K562 (cell line): ENCODE results near the gene KDM2A. TPM values are rescaled to one million over a fixed set of nuclear protein-coding genes. Genes with fewer than 3 reads are reported as not detected.

ENCODE experiments used
- ARID1B ChIP-seq: fragments of 450-650 bp; IDR thresholded peaks from 2 replicates; pipeline ENCODE4 v1.6.1; 2016; ENCODE audit warnings: antibody characterized with exemption, mild to moderate bottlenecking, inconsistent platforms
- CBFA2T2 ChIP-seq: fragments of 450-650 bp; conservative IDR thresholded peaks from 2 replicates; pipeline ENCODE4 v1.6.1; 2017; ENCODE audit warnings: mild to moderate bottlenecking
- CBFA2T3 ChIP-seq: fragments of 450-650 bp; IDR thresholded peaks from 2 replicates; pipeline ENCODE4 v1.6.1; 2017
- DPF2 ChIP-seq: fragments of 450-650 bp; IDR thresholded peaks from 2 replicates; pipeline ENCODE4 v1.6.1; 2016
- HMG20B ChIP-seq: fragments of 250-450 bp; sonication (Bioruptor Pico); IDR thresholded peaks from 2 replicates; pipeline ENCODE4 v1.5.0; 2021; ENCODE audit warnings: mild to moderate bottlenecking
- MCM2 ChIP-seq: fragments of 450-650 bp; IDR thresholded peaks from 2 replicates; pipeline ENCODE4 v1.6.1; 2017; ENCODE audit warnings: low read depth, mild to moderate bottlenecking
- NFE2 ChIP-seq: IDR thresholded peaks from 2 replicates; pipeline ENCODE4 v1.6.1; 2014; ENCODE audit warnings: antibody characterized with exemption, low read depth
- NFIX ChIP-seq: fragments of 250-450 bp; sonication (Bioruptor Pico); IDR thresholded peaks from 2 replicates; pipeline ENCODE4 v1.4.0; 2020; ENCODE audit warnings: low read depth, mild to moderate bottlenecking, moderate library complexity
- NRF1 ChIP-seq, 2 experiments: fragments of 450-650 bp; IDR thresholded peaks in 1 of 2; conservative IDR thresholded peaks in 1 of 2; 2 replicates each; pipeline ENCODE4 v1.6.1; 2014; ENCODE audit warnings: mild to moderate bottlenecking in 2 of 2
- POLR2AphosphoS5 ChIP-seq: IDR thresholded peaks from 2 replicates; pipeline ENCODE4 v1.6.1; 2011; ENCODE audit warnings: mild to moderate bottlenecking, low read depth, low read length, moderate library complexity; ENCODE audit not compliant: control insufficient read depth, insufficient read depth
- POLR2H ChIP-seq: IDR thresholded peaks from 2 replicates; pipeline ENCODE4 v1.6.1; 2016; ENCODE audit warnings: missing genetic modification characterization, low read depth, mild to moderate bottlenecking, control low read depth, missing compliant biosample characterization, moderate library complexity
- SMARCA4 ChIP-seq: fragments of 450-650 bp; IDR thresholded peaks from 2 replicates; pipeline ENCODE4 v1.6.1; 2016
- TCF7 ChIP-seq: sonication (generic); IDR thresholded peaks from 2 replicates; pipeline ENCODE4 v1.6.1; 2016; ENCODE audit warnings: antibody characterized with exemption, borderline replicate concordance
- XRCC3 ChIP-seq: fragments of 450-650 bp; IDR thresholded peaks from 2 replicates; pipeline ENCODE4 v1.6.1; 2017; ENCODE audit warnings: mild to moderate bottlenecking, moderate library complexity
- ZNF311 ChIP-seq: fragments of 250-450 bp; sonication (Bioruptor Pico); IDR thresholded peaks from 2 replicates; pipeline ENCODE4 v1.4.0; 2020; ENCODE audit warnings: mild to moderate bottlenecking, moderate library complexity
- polyA plus RNA-seq, 8 experiments: library from polyadenylated mRNA; depleted of rRNA in 4 of 8; stranded (reverse) in 5 of 8; unstranded in 3 of 8; fragments of >200 nt; fragmentation: Nextera tagmentation in 2 of 8; fragmentation: Illumina TruSeq in 1 of 8; extraction: Ambion mirVana in 2 of 8; extraction: Trizol in 1 of 8; gene quantifications; 2 replicates each; pipeline versions ENCODE4 v1.2.1 to v1.2.3, GENCODE V29; 2011 to 2014; ENCODE audit warnings: inconsistent platforms in 1 of 8, missing spikeins in 1 of 8
- total RNA-seq, 7 experiments: library from RNA; depleted of rRNA in 6 of 7; stranded (reverse); fragments of >200 nt in 6 of 7; fragmentation: Illumina TruSeq in 2 of 7; extraction: Trizol in 2 of 7; gene quantifications; 2 replicates each; pipeline versions ENCODE4 v1.2.1 to v1.2.3, GENCODE V29; 2011 to 2021; ENCODE audit warnings: low replicate concordance in 1 of 7
- TF ChIP-seq, protein P1 (sequence below): fragments of 450-650 bp; formaldehyde crosslinking; IDR thresholded peaks from 2 replicates; pipeline ENCODE4 v1.4.0; 2022; ENCODE audit warnings: mild to moderate bottlenecking, moderate library complexity
- TF ChIP-seq, protein P2 (sequence below): fragments of 450-650 bp; formaldehyde crosslinking; conservative IDR thresholded peaks from 2 replicates; pipeline ENCODE4 v1.4.0; 2022; ENCODE audit warnings: mild to moderate bottlenecking, missing genetic modification characterization

KDM2A gene
- total and polyA plus RNA-seq, 9 of the 15 experiments (the other 6 are each of a cell fraction or from before 2014, with no cell fraction given), result 5.0 to 39.3 (median 21.3) TPM

DNA sequence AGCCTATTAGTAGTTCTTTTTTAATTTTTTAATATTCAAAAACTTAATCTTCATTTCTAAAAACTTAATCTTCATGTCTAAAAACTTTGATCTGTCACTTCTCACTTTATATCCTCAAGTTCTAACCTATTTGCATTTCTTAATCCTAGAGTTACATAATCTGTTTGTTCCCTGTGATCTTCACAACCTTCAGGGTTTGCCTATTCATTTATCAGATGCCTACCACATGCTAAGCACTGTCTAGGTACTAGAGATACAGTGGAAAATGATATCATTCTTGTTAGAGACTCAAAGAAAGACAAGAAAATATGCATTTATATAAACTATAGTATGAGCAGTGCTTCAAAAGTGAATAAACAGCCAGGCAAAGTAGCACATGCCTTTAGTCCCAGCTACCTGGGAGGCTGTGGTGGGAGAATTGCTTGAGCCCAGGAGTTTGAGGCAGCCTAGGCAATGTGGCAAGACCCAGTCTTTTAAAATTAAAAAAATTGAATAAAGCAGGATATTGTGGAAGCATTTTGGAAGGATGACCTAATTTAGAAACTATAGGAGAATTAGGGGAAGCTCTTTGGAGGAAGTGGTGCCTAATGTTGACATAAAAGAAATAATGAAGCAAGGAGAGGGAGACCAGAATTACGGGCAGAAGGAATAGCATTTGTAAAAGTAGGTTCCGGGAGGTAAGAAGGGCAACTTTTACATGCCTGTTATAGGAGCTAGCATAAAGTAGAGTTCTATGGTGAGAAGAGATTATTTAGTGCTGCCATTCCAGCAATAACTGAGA, 92.8 kb downstream of the KDM2A start (continued):
- no peak for TF ChIP-seq MCM2
- TF ChIP-seq CBFA2T3, result peak; percentile 52
- TF ChIP-seq, protein P1, sequence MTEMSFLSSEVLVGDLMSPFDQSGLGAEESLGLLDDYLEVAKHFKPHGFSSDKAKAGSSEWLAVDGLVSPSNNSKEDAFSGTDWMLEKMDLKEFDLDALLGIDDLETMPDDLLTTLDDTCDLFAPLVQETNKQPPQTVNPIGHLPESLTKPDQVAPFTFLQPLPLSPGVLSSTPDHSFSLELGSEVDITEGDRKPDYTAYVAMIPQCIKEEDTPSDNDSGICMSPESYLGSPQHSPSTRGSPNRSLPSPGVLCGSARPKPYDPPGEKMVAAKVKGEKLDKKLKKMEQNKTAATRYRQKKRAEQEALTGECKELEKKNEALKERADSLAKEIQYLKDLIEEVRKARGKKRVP (CRISPR knock-in tag), result no peak
- TF ChIP-seq SMARCA4, result 0 out of 2 replicates have a peak, but pooled peaks have one; percentile 18
- peak; percentile 45; the same call in 1 of the 2 replicates for TF ChIP-seq NFE2
- peak; percentile 63 for TF ChIP-seq ARID1B
- TF ChIP-seq POLR2AphosphoS5, result no peak
- no peak for TF ChIP-seq NRF1 (conservative IDR thresholded peaks at IDR 0.05 in 1 of 2, IDR thresholded peaks at IDR 0.05 in 1 of 2)
- TF ChIP-seq XRCC3, result no peak
- no peak for TF ChIP-seq POLR2H (tag)
- TF ChIP-seq CBFA2T2, result no peak
- TF ChIP-seq, protein P2, sequence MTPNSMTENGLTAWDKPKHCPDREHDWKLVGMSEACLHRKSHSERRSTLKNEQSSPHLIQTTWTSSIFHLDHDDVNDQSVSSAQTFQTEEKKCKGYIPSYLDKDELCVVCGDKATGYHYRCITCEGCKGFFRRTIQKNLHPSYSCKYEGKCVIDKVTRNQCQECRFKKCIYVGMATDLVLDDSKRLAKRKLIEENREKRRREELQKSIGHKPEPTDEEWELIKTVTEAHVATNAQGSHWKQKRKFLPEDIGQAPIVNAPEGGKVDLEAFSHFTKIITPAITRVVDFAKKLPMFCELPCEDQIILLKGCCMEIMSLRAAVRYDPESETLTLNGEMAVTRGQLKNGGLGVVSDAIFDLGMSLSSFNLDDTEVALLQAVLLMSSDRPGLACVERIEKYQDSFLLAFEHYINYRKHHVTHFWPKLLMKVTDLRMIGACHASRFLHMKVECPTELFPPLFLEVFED (CRISPR knock-in tag), result no peak
- TF ChIP-seq TCF7, result no peak
- TF ChIP-seq HMG20B (CRISPR knock-in tag), result no peak
- TF ChIP-seq DPF2, result peak; percentile 63
- no peak for TF ChIP-seq NFIX (CRISPR knock-in tag)
- TF ChIP-seq ZNF311 (CRISPR knock-in tag), result no peak
